K562 (cell line): ENCODE results near the gene PHOSPHO1. TPM values are rescaled to one million over a fixed set of nuclear protein-coding genes. Genes with fewer than 3 reads are reported as not detected.

ENCODE experiments used
- ATAC-seq: fragments of 200-7000 bp; cut with Tn5 transposase; 3 replicates; pipeline ENCODE4 v1.9.1; 2020; ENCODE audit warnings: moderate library complexity
- BruUV-seq: library from RNA; stranded (reverse); fragments of 400-500 nt; replicated peaks from 2 replicates; lab custom pipeline; 2021; lab: Mats Ljungman, UMichigan
- CTCF ChIA-PET: fragments of 300-600 bp; formaldehyde crosslinking; extraction: SDS; loops from one replicate; lab custom pipeline; 2021; ENCODE audit warnings: low intra/inter-chr PET ratio; lab: Yijun Ruan, JAX
- POLR2A ChIA-PET: fragments of 300-600, 350-650 bp; sonication (Branson Sonifier 250); formaldehyde crosslinking; extraction: SDS; loops from one replicate; lab custom pipeline; 2021; ENCODE audit warnings: antibody characterized with exemption, inconsistent platforms; lab: Yijun Ruan, JAX
- DNase-seq, 4 experiments: peaks; one replicate each; pipeline versions ENCODE4 v3.0.0 to v3.0.0-alpha.2; 2011 to 2018; ENCODE audit warnings: low spot score in 3 of 4, mixed read lengths in 3 of 4; ENCODE audit errors: extremely low read depth in 1 of 4
- FAIRE-seq: peaks from 2 replicates; lab custom pipeline; 2011; peaks lifted over from hg19 to GRCh38; lab: Jason Lieb, UNC
- H2AFZ ChIP-seq: 2 replicates; pipeline ENCODE4 v1.6.0; 2011; ENCODE audit warnings: low read depth, low read length, control low read depth, inconsistent platforms
- H3K27ac ChIP-seq: fragments of 200-600 bp; 3 replicates; pipeline ENCODE4 v1.8.0; 2011; ENCODE audit warnings: low read depth, mild to moderate bottlenecking, control low read depth, inconsistent platforms, low read length, moderate library complexity, mixed read lengths; ENCODE audit errors: extremely low read depth
- H3K27me3 ChIP-seq, 2 experiments: fragments of 300-600 bp in 1 of 2; 2 replicates in 1 of 2; 3 replicates in 1 of 2; pipeline versions ENCODE4 v1.6.0 to v1.8.0; 2011; ENCODE audit warnings: inconsistent platforms in 2 of 2, low read length in 2 of 2, mild to moderate bottlenecking in 1 of 2, mixed read lengths in 1 of 2, moderate library complexity in 1 of 2; ENCODE audit not compliant: control insufficient read depth in 2 of 2, insufficient read depth in 2 of 2
- H3K36me3 ChIP-seq: fragments of 300-600 bp; 3 replicates; pipeline ENCODE4 v1.8.0; 2011; ENCODE audit warnings: mild to moderate bottlenecking, low read length, inconsistent platforms; ENCODE audit not compliant: control insufficient read depth, insufficient read depth
- H3K4me1 ChIP-seq, 2 experiments: fragments of 200-600 bp in 1 of 2; replicated peaks in 1 of 2; 2 replicates in 1 of 2; 3 replicates in 1 of 2; pipeline versions ENCODE4 v1.5.1 to v1.8.0; 2011; ENCODE audit warnings: inconsistent platforms in 2 of 2, low read length in 2 of 2, mild to moderate bottlenecking in 1 of 2, mixed read lengths in 1 of 2, moderate library complexity in 1 of 2; ENCODE audit not compliant: control insufficient read depth in 2 of 2, insufficient read depth in 2 of 2
- H3K4me2 ChIP-seq: 2 replicates; pipeline ENCODE4 v1.6.1; 2011; ENCODE audit warnings: low read length, control low read depth, inconsistent platforms, mixed read lengths; ENCODE audit not compliant: insufficient read depth
- H3K4me3 ChIP-seq: fragments of 200-600 bp; sonication (generic), shearing (Covaris generic); 2 replicates; pipeline ENCODE4 v1.5.1; 2016; ENCODE audit warnings: control low read depth, inconsistent platforms
- H3K79me2 ChIP-seq: fragments of 200-600 bp; 3 replicates; pipeline ENCODE4 v1.8.0; 2011; ENCODE audit warnings: low read length, inconsistent platforms; ENCODE audit not compliant: control insufficient read depth, insufficient read depth
- H3K9ac ChIP-seq, 2 experiments: 2 replicates each; pipeline versions ENCODE4 v1.6.0 to v1.6.1; 2011; ENCODE audit warnings: low read depth in 2 of 2, low read length in 2 of 2, control low read depth in 1 of 2, inconsistent platforms in 1 of 2, mild to moderate bottlenecking in 1 of 2, mixed read lengths in 1 of 2; ENCODE audit not compliant: insufficient read depth in 1 of 2
- H3K9me1 ChIP-seq: one replicate; pipeline ENCODE4 v1.6.0; 2011; ENCODE audit warnings: inconsistent platforms, mild to moderate bottlenecking, low read length, moderate library complexity; ENCODE audit not compliant: control insufficient read depth, insufficient read depth
- H3K9me3 ChIP-seq: replicated peaks from 2 replicates; pipeline ENCODE4 v1.5.1; 2011; ENCODE audit warnings: low read depth, low read length, inconsistent platforms; ENCODE audit not compliant: control insufficient read depth, insufficient read depth
- H4K20me1 ChIP-seq: replicated peaks from 2 replicates; pipeline ENCODE4 v1.6.1; 2011; ENCODE audit warnings: low read length, inconsistent platforms, mixed read lengths; ENCODE audit not compliant: control insufficient read depth, insufficient read depth
- CTCF ChIP-seq, 3 experiments: IDR thresholded peaks in 2 of 3; conservative IDR thresholded peaks in 1 of 3; 2 replicates each; pipeline ENCODE4 v1.5.1; 2011 to 2012; ENCODE audit warnings: low read length in 3 of 3, mild to moderate bottlenecking in 3 of 3, control low read depth in 2 of 3, improper control_type of control experiment in 1 of 3, inconsistent platforms in 1 of 3, low read depth in 1 of 3, mixed read lengths in 1 of 3, moderate library complexity in 1 of 3; ENCODE audit not compliant: insufficient read depth in 2 of 3
- OTX1 ChIP-seq: fragments of 450-650 bp; formaldehyde crosslinking; IDR thresholded peaks from 2 replicates; pipeline ENCODE4 v1.4.0; 2022; ENCODE audit warnings: mild to moderate bottlenecking
- RAD21 ChIP-seq, 2 experiments: fragments of 250-450 bp in 1 of 2; fragments of 450-650 bp in 1 of 2; sonication (Bioruptor Pico) in 1 of 2; formaldehyde crosslinking in 1 of 2; IDR thresholded peaks in 1 of 2; conservative IDR thresholded peaks in 1 of 2; 2 replicates each; pipeline versions ENCODE4 v1.4.0 to v1.8.0; 2020 to 2022; ENCODE audit warnings: mild to moderate bottlenecking in 2 of 2, moderate library complexity in 1 of 2
- REST ChIP-seq, 2 experiments: fragments of 450-650 bp; formaldehyde crosslinking in 1 of 2; IDR thresholded peaks; 2 replicates each; pipeline versions ENCODE4 v1.4.0 to v1.6.1; 2014 to 2020; ENCODE audit warnings: mild to moderate bottlenecking in 2 of 2, borderline replicate concordance in 1 of 2, low read depth in 1 of 2
- ZNF282 ChIP-seq: sonication (generic); formaldehyde crosslinking; IDR thresholded peaks from 2 replicates; pipeline ENCODE4 v1.8.1; 2023; ENCODE audit warnings: missing genetic modification reagents
- WGBS: fragments of 100-300 bp; shearing (Covaris generic); methylation state at CpG from one replicate; pipeline ENCODE4 v1.1.6; 2016; ENCODE audit warnings: low coverage, mixed read lengths; ENCODE audit not compliant: insufficient coverage; ENCODE audit errors: missing lambda C conversion rate; 5-methylcytosine and 5-hydroxymethylcytosine counted together
- in situ Hi-C: fragments of 300-500 bp; cut with MboI; formaldehyde crosslinking; loops from 4 replicates; pipeline ENCODE4 v1.15.0; 2018; ENCODE audit warnings: inconsistent platforms, mixed read lengths
- intact Hi-C: fragments of 100-400 bp; cut with micrococcal nuclease; formaldehyde crosslinking; loops from 2 replicates; pipeline ENCODE4 v1.14.2; 2022
- polyA plus RNA-seq, 8 experiments: library from polyadenylated mRNA; depleted of rRNA in 4 of 8; stranded (reverse) in 5 of 8; unstranded in 3 of 8; fragments of >200 nt; fragmentation: Nextera tagmentation in 2 of 8; fragmentation: Illumina TruSeq in 1 of 8; extraction: Ambion mirVana in 2 of 8; extraction: Trizol in 1 of 8; gene quantifications; 2 replicates each; pipeline versions ENCODE4 v1.2.1 to v1.2.3, GENCODE V29; 2011 to 2014; ENCODE audit warnings: inconsistent platforms in 1 of 8, missing spikeins in 1 of 8
- total RNA-seq, 7 experiments: library from RNA; depleted of rRNA in 6 of 7; stranded (reverse); fragments of >200 nt in 6 of 7; fragmentation: Illumina TruSeq in 2 of 7; extraction: Trizol in 2 of 7; gene quantifications; 2 replicates each; pipeline versions ENCODE4 v1.2.1 to v1.2.3, GENCODE V29; 2011 to 2021; ENCODE audit warnings: low replicate concordance in 1 of 7
- TF ChIP-seq, protein P1 (sequence below), 2 experiments: IDR thresholded peaks; 2 replicates each; pipeline ENCODE4 v1.6.1; 2011; ENCODE audit warnings: borderline replicate concordance in 1 of 2, control low read depth in 1 of 2, low read depth in 1 of 2, low read length in 1 of 2, mild to moderate bottlenecking in 1 of 2, mixed read lengths in 1 of 2, moderate library complexity in 1 of 2; ENCODE audit not compliant: insufficient read depth in 1 of 2, insufficient read length in 1 of 2, poor library complexity in 1 of 2, severe bottlenecking in 1 of 2; ENCODE audit errors: extremely low read depth in 1 of 2

Gene PHOSPHO1
- total and polyA plus RNA-seq, 9 of the 15 experiments (the other 6 are each of a cell fraction or from before 2014, with no cell fraction given), result 0.06 to 0.07 TPM; not detected in 7

DNA sequence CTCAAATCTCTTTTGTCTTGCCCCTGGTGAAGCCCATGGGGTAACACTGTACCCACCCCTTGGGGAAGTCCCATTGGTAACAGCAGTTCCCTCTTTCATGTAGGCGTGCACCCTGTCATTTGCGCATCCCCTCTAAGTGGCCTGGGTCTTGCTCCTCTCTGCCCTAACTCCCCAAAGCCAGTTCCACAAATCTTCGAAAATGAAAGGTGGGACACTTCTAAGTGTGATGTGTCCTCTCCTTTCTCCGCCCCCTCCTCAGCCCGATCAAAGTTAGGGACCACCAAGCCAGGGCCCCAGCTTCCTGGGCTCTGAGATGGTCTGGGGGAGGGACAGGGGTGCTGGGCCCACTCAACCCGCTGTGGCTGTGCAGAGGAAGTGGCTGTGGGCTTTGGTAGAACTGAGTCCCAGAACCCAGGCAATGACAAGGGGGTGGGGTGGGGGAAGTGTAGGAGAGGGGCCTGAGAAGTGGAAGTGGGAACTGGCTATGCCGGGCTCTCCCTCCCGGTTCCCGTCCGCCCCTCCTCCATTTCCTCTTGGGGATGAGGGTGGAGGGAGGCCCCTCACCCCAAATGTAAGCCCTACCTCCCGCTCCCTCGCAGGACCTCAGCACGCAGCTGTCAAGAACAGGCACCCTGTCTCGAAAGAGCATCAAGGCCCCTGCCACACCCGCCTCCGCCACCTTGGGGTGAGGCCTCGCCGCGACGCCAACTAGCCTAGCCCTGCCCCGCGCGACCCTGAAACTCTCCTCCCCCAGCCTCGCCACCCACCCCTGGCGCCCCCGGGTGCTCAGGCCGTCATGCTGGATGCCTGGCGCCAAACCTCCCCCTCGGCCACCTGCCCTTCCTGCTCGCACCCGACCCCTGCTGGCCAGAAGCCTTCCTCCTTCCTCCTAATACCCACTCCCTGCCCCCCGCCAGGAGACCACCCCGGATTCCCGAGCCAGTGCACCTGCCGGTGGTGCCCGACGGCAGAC, 11.4 kb downstream of the PHOSPHO1 start:
- ChIA-PET CTCF (interaction anchor here (0.6 to 1.1 kb wide), 2 partner anchors 57 to 96 kb away, joined by 3 to 5 read pairs; no protein-coding TSS in a partner anchor), POLR2A (interaction anchor here (0.7 to 1.0 kb wide), 3 partner anchors 12 to 488 kb away, joined by 3 read pairs; partner anchors contain the start of gene SLC35B1)
- peak overlapping the region in 1 of 2 experiments; percentile 45; a peak in 2 of 4 replicates for H3K9ac ChIP-seq
- no peak overlapping the region for H2AFZ ChIP-seq
- H4K20me1 ChIP-seq, result no peaks in the 10 kb centered on the region
- no peak overlapping the region for H3K4me2 ChIP-seq
- no peaks in the 10 kb centered on the region for H3K79me2 ChIP-seq
- H3K4me1 ChIP-seq, result peaks cover 6 to 31% of the 10 kb centered on the region in 2 experiments; a peak in 4 of 5 replicates
- intact Hi-C loops (no loop called here), in situ Hi-C loops (no loop called here)
- ATAC-seq, result peak; percentile 67
- no peaks in the 10 kb centered on the region for H3K36me3 ChIP-seq
- H3K9me3 ChIP-seq, result no peaks in the 10 kb centered on the region
- no TSS peak for BruUV-seq
- no peak overlapping the region for H3K27ac ChIP-seq
- H3K27me3 ChIP-seq, result peaks cover 2 to 49% of the 10 kb centered on the region in 2 experiments; a peak in 2 of 5 replicates
- no peak overlapping the region for H3K4me3 ChIP-seq
- H3K9me1 ChIP-seq, result no peaks in the 10 kb centered on the region
- 11% methylated on average over 28 of the region's 37 CpGs for WGBS
- peak; percentile 26 to 69 (median 62) for DNase-seq
- FAIRE-seq, result no peak
- TF ChIP-seq REST (IDR thresholded peaks at IDR 0.05; ENCODE audit: borderline replicate concordance), result peak; percentile 37; the same call in 1 of the 2 replicates
- TF ChIP-seq REST (CRISPR knock-in tag; IDR thresholded peaks at IDR 0.05; ENCODE audit: low read depth), result no peak
- peak in 2 of 3 experiments; percentile 45 to 60; a peak in 5 of 6 replicates for TF ChIP-seq CTCF (IDR thresholded peaks at IDR 0.05 in 2 of 3, conservative IDR thresholded peaks at IDR 0.05 in 1 of 3; ENCODE audit: insufficient read depth in 2 of 3, low read depth in 1 of 3, low read length in 3 of 3)
- TF ChIP-seq ZNF282, result no peak
- TF ChIP-seq, protein P1, sequence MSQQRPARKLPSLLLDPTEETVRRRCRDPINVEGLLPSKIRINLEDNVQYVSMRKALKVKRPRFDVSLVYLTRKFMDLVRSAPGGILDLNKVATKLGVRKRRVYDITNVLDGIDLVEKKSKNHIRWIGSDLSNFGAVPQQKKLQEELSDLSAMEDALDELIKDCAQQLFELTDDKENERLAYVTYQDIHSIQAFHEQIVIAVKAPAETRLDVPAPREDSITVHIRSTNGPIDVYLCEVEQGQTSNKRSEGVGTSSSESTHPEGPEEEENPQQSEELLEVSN (IDR thresholded peaks at IDR 0.05; ENCODE audit: borderline replicate concordance in 1 of 2, extremely low read depth in 1 of 2, insufficient read depth in 1 of 2, insufficient read length in 1 of 2, low read depth in 1 of 2, low read length in 1 of 2, poor library complexity in 1 of 2, severe bottlenecking in 1 of 2), result peak in 1 of 2 experiments; percentile 67
- TF ChIP-seq RAD21 (CRISPR knock-in tag; conservative IDR thresholded peaks at IDR 0.05 in 1 of 2, IDR thresholded peaks at IDR 0.05 in 1 of 2), result peak; percentile 13 to 42; a peak in 3 of 4 replicates
- no peak for TF ChIP-seq OTX1 (CRISPR knock-in tag)
